ENCODE measurements around the gene NOVA2. TPM values are rescaled to one million over a fixed set of nuclear protein-coding genes. Genes with fewer than 3 reads are reported as not detected.

The NOVA2 gene
- polyA plus RNA-seq, 1 donor from 2014 or later, result 9.3 TPM

- H4K20me1 ChIP-seq (ENCODE audit: insufficient read depth), result peaks cover 6% of the 10 kb centered on the region
- H3K27ac ChIP-seq (ENCODE audit: low read length), result peak overlapping the region; percentile 92
- TF ChIP-seq CTCF (IDR thresholded peaks at IDR 0.05; ENCODE audit: poor library complexity, severe bottlenecking) (no peak), TAF1 (IDR thresholded peaks at IDR 0.05; ENCODE audit: low read depth) (no peak), EP300 (conservative IDR thresholded peaks at IDR 0.05; ENCODE audit: poor library complexity, severe bottlenecking) (peak; percentile 29), POLR2AphosphoS5 (IDR thresholded peaks at IDR 0.05) (peak; percentile 33), EZH2 (IDR thresholded peaks at IDR 0.05; ENCODE audit: borderline replicate concordance, insufficient read depth, low read length, poor library complexity, severe bottlenecking) (no peak), MXI1 (conservative IDR thresholded peaks at IDR 0.05; ENCODE audit: poor library complexity, severe bottlenecking) (peak; percentile 70), REST (IDR thresholded peaks at IDR 0.05; ENCODE audit: borderline replicate concordance) (peak; percentile 82), RAD21 (conservative IDR thresholded peaks at IDR 0.05) (peak; percentile 26), SMC3 (conservative IDR thresholded peaks at IDR 0.05; ENCODE audit: poor library complexity) (peak; percentile 21)
- no peaks in the 10 kb centered on the region for H3K36me3 ChIP-seq (ENCODE audit: insufficient read depth, low read length)
- H3K79me2 ChIP-seq (replicated peaks; ENCODE audit: insufficient read depth, low read length), result peaks cover 71% of the 10 kb centered on the region
- H3K9me3 ChIP-seq (ENCODE audit: low read length), result no peaks in the 10 kb centered on the region
- H3K9ac ChIP-seq (ENCODE audit: low read length), result peak overlapping the region; percentile 98
- no peaks in the 10 kb centered on the region for H3F3A ChIP-seq (ENCODE audit: insufficient read depth, low read length, poor library complexity, severe bottlenecking)
- no peaks in the 10 kb centered on the region for H3K9me2 ChIP-seq (ENCODE audit: insufficient read depth, low read length)
- H3K27me3 ChIP-seq (ENCODE audit: insufficient read depth, low read depth, low read length), result no peaks in the 10 kb centered on the region
- peak overlapping the region; percentile 52 for H3K4me2 ChIP-seq (ENCODE audit: low read length)
- H2AFZ ChIP-seq (ENCODE audit: low read depth, low read length), result no peak overlapping the region
- H3K4me3 ChIP-seq (ENCODE audit: low read length), result peak overlapping the region; percentile 71
Observed at GRCh38 chr19:45972081-45972946, 1.4 kb downstream of the NOVA2 start.

- H4K20me1 ChIP-seq (ENCODE audit: insufficient read depth), result peaks cover 6% of the 10 kb centered on the region
- H3K4me3 ChIP-seq (ENCODE audit: low read length), result peak overlapping the region; percentile 71
- no peaks in the 10 kb centered on the region for H3K27me3 ChIP-seq (ENCODE audit: insufficient read depth, low read depth, low read length)
- no peaks in the 10 kb centered on the region for H3F3A ChIP-seq (ENCODE audit: insufficient read depth, low read length, poor library complexity, severe bottlenecking)
- H3K36me3 ChIP-seq (ENCODE audit: insufficient read depth, low read length), result no peaks in the 10 kb centered on the region
- H2AFZ ChIP-seq (ENCODE audit: low read depth, low read length), result no peak overlapping the region
- no peaks in the 10 kb centered on the region for H3K9me3 ChIP-seq (ENCODE audit: low read length)
- H3K9me2 ChIP-seq (ENCODE audit: insufficient read depth, low read length), result no peaks in the 10 kb centered on the region
- peaks cover 78% of the 10 kb centered on the region for H3K79me2 ChIP-seq (replicated peaks; ENCODE audit: insufficient read depth, low read length)
- H3K4me2 ChIP-seq (ENCODE audit: low read length), result peak overlapping the region; percentile 52
- peak overlapping the region; percentile 92 for H3K27ac ChIP-seq (ENCODE audit: low read length)
- TF ChIP-seq SMC3 (conservative IDR thresholded peaks at IDR 0.05; ENCODE audit: poor library complexity) (no peak), EP300 (conservative IDR thresholded peaks at IDR 0.05; ENCODE audit: poor library complexity, severe bottlenecking) (no peak), CTCF (IDR thresholded peaks at IDR 0.05; ENCODE audit: poor library complexity, severe bottlenecking) (no peak)
- H3K9ac ChIP-seq (ENCODE audit: low read length), result peak overlapping the region; percentile 98
Observed at GRCh38 chr19:45971260-45971902, 2.3 kb downstream of the NOVA2 start.

Data from neural cell (in vitro differentiated cells).